CD8-positive, alpha-beta memory T cell (primary cell): ENCODE results near the gene TM4SF4. TPM values are rescaled to one million over a fixed set of nuclear protein-coding genes. Genes with fewer than 3 reads are reported as not detected.

Experiments used
- CTCF ChIA-PET: fragments of 350-600 bp; sonication (Branson Sonifier 250); formaldehyde crosslinking; loops from one replicate; lab custom pipeline; 2021; ENCODE audit warnings: antibody characterized with exemption; lab: Charles Lee
- POLR2A ChIA-PET: fragments of 350-600 bp; sonication (Branson Sonifier 250); formaldehyde crosslinking; loops from one replicate; lab custom pipeline; 2021; ENCODE audit warnings: antibody characterized with exemption; lab: Charles Lee
- DNase-seq, 5 donors: peaks; one replicate each; pipeline versions ENCODE4 v3.0.0 to v3.0.0-alpha.2; 2020 to 2022; ENCODE audit warnings: mixed read lengths in 1 of 5
- H3K27ac ChIP-seq: one replicate; pipeline ENCODE4 v1.7.0; 2013; ENCODE audit warnings: low read depth, mild to moderate bottlenecking, low read length, moderate library complexity
- H3K27me3 ChIP-seq: 2 replicates; pipeline ENCODE4 v1.7.0; 2013; ENCODE audit warnings: low read length, mild to moderate bottlenecking; ENCODE audit not compliant: insufficient read depth, poor library complexity, severe bottlenecking
- H3K36me3 ChIP-seq: 2 replicates; pipeline ENCODE4 v1.7.0; 2013; ENCODE audit warnings: mild to moderate bottlenecking, low read length, moderate library complexity; ENCODE audit not compliant: insufficient read depth
- H3K4me1 ChIP-seq: 2 replicates; pipeline ENCODE4 v1.7.0; 2013; ENCODE audit warnings: mild to moderate bottlenecking, low read length, moderate library complexity; ENCODE audit not compliant: insufficient read depth
- H3K4me3 ChIP-seq: 2 replicates; pipeline ENCODE4 v1.7.0; 2013; ENCODE audit warnings: mild to moderate bottlenecking, low read length
- H3K9me3 ChIP-seq: 2 replicates; pipeline ENCODE4 v1.7.0; 2013; ENCODE audit warnings: mild to moderate bottlenecking, low read length
- H3K27ac Mint-ChIP-seq, 8 donors: one replicate each; pipeline ENCODE4 v1.8.0; 2020 to 2021; ENCODE audit warnings: mixed read lengths in 8 of 8, mild to moderate bottlenecking in 6 of 8, inconsistent platforms in 3 of 8, moderate library complexity in 3 of 8
- H3K27me3 Mint-ChIP-seq, 2 donors: one replicate each; pipeline ENCODE4 v1.8.0; 2020 to 2021; ENCODE audit warnings: mixed read lengths in 2 of 2, mild to moderate bottlenecking in 1 of 2, moderate library complexity in 1 of 2
- H3K36me3 Mint-ChIP-seq, 3 donors: one replicate each; pipeline ENCODE4 v1.8.0; 2020 to 2021; ENCODE audit warnings: mixed read lengths in 3 of 3, inconsistent platforms in 1 of 3, mild to moderate bottlenecking in 1 of 3
- H3K4me1 Mint-ChIP-seq, 3 donors: one replicate each; pipeline ENCODE4 v1.8.0; 2020 to 2021; ENCODE audit warnings: mixed read lengths in 3 of 3, inconsistent platforms in 1 of 3, mild to moderate bottlenecking in 1 of 3
- H3K4me3 Mint-ChIP-seq, 7 donors: one replicate each; pipeline ENCODE4 v1.8.0; 2020 to 2021; ENCODE audit warnings: mixed read lengths in 7 of 7, mild to moderate bottlenecking in 6 of 7, moderate library complexity in 4 of 7, inconsistent platforms in 2 of 7
- H3K9me3 Mint-ChIP-seq, 5 donors: one replicate each; pipeline ENCODE4 v1.8.0; 2020 to 2022; ENCODE audit warnings: mixed read lengths in 5 of 5, mild to moderate bottlenecking in 3 of 5, moderate library complexity in 2 of 5, inconsistent platforms in 1 of 5
- polyA plus RNA-seq: library from polyadenylated mRNA; unstranded; fragments of 300-500 nt; fragmentation: Illumina TruSeq; gene quantifications from one replicate; pipeline ENCODE4 v1.2.3, GENCODE V29; 2021
- total RNA-seq, 2 experiments: library from RNA; stranded (reverse); gene quantifications; one replicate each; pipeline ENCODE4 v1.2.3, GENCODE V29; 2021

Gene TM4SF4
- total and polyA plus RNA-seq, 3 experiments from 2014 or later: not detected

GRCh38 chr3:149449182-149449581 lies 25.3 kb upstream of the TM4SF4 start:
- Mint-ChIP-seq H3K27ac (no peak overlapping the region), H3K36me3 (peaks cover 0 to 5% (median 0%) of the 10 kb centered on the region in 3 donors), H3K27me3 (peaks cover 3 to 20% of the 10 kb centered on the region in 2 donors), H3K4me1 (no peaks in the 10 kb centered on the region), H3K4me3 (no peak overlapping the region), H3K9me3 (peaks cover 8 to 16% (median 14%) of the 10 kb centered on the region in 5 donors)
- no peaks in the 10 kb centered on the region for H3K36me3 ChIP-seq
- H3K9me3 ChIP-seq: no peaks in the 10 kb centered on the region
- H3K4me3 ChIP-seq: no peak overlapping the region
- no peaks in the 10 kb centered on the region for H3K27me3 ChIP-seq
- ChIA-PET CTCF (no interaction called here), POLR2A (no interaction called here)
- DNase-seq: no peak
- no peak overlapping the region for H3K27ac ChIP-seq
- no peaks in the 10 kb centered on the region for H3K4me1 ChIP-seq

- H3K9me3 Mint-ChIP-seq: peaks cover 8 to 16% (median 14%) of the 10 kb centered on the region in 5 donors
- no peak overlapping the region for H3K4me3 Mint-ChIP-seq
- peaks cover 3 to 24% of the 10 kb centered on the region in 2 donors for H3K27me3 Mint-ChIP-seq
- peaks cover 0 to 5% (median 0%) of the 10 kb centered on the region in 3 donors for H3K36me3 Mint-ChIP-seq
- Histone ChIP-seq H3K36me3 (no peaks in the 10 kb centered on the region), H3K27me3 (no peaks in the 10 kb centered on the region), H3K4me1 (no peaks in the 10 kb centered on the region), H3K4me3 (no peak overlapping the region), H3K27ac (no peak overlapping the region), H3K9me3 (no peaks in the 10 kb centered on the region)
- H3K27ac Mint-ChIP-seq: no peak overlapping the region
- ChIA-PET CTCF (no interaction called here), POLR2A (no interaction called here)
- no peak for DNase-seq
- no peaks in the 10 kb centered on the region for H3K4me1 Mint-ChIP-seq
Observed at GRCh38 chr3:149449799-149450198, 24.7 kb upstream of the TM4SF4 start.

- H3K27me3 Mint-ChIP-seq: peaks cover 3 to 26% of the 10 kb centered on the region in 2 donors
- DNase-seq: no peak
- Histone ChIP-seq H3K4me3 (no peak overlapping the region), H3K36me3 (no peaks in the 10 kb centered on the region), H3K4me1 (no peaks in the 10 kb centered on the region), H3K27me3 (no peaks in the 10 kb centered on the region), H3K9me3 (no peaks in the 10 kb centered on the region), H3K27ac (no peak overlapping the region)
- no peak overlapping the region for H3K27ac Mint-ChIP-seq
- H3K9me3 Mint-ChIP-seq: peaks cover 8 to 16% (median 14%) of the 10 kb centered on the region in 5 donors
- H3K4me1 Mint-ChIP-seq: no peaks in the 10 kb centered on the region
- no peak overlapping the region for H3K4me3 Mint-ChIP-seq
- H3K36me3 Mint-ChIP-seq: peaks cover 0 to 5% (median 0%) of the 10 kb centered on the region in 3 donors
- ChIA-PET CTCF (no interaction called here), POLR2A (no interaction called here)
Observed at GRCh38 chr3:149450281-149450680, 24.2 kb upstream of the TM4SF4 start.

DNA sequence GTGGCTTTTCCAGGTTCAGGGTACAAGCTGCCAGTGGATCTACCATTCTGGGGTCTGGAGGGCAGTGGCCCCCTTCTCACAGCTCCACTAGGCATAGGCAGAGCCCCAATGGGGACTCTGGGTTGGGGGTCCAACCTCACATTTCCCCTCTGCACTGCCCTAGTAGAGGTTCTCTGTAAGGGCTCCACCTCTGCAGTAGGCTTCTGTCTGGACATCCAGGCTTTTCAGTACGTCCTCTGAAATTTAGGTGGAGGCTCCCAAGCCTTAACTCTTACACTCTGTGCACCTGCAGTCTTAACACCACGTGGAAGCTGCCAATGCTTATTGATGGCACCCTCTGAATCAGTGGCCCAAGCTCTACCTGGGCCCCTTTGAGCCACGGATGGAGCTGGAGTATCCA lies 22.5 kb upstream of the TM4SF4 start:
- H3K4me1 ChIP-seq: no peaks in the 10 kb centered on the region
- H3K36me3 ChIP-seq: no peaks in the 10 kb centered on the region
- peaks cover 6 to 34% of the 10 kb centered on the region in 2 donors for H3K27me3 Mint-ChIP-seq
- peaks cover 8 to 16% (median 14%) of the 10 kb centered on the region in 5 donors for H3K9me3 Mint-ChIP-seq
- no peak overlapping the region for H3K4me3 ChIP-seq
- no peak overlapping the region for H3K27ac Mint-ChIP-seq
- H3K4me1 Mint-ChIP-seq: no peaks in the 10 kb centered on the region
- DNase-seq: no peak
- POLR2A ChIA-PET: no interaction called here
- H3K36me3 Mint-ChIP-seq: peaks cover 0 to 5% (median 0%) of the 10 kb centered on the region in 3 donors
- H3K27me3 ChIP-seq: no peaks in the 10 kb centered on the region
- H3K9me3 ChIP-seq: no peaks in the 10 kb centered on the region
- no peak overlapping the region for H3K4me3 Mint-ChIP-seq
- no peak overlapping the region for H3K27ac ChIP-seq
- CTCF ChIA-PET: no interaction called here

GRCh38 chr3:149453140-149453805 lies 21.2 kb upstream of the TM4SF4 start:
- Mint-ChIP-seq H3K4me3 (no peak overlapping the region), H3K36me3 (peaks cover 0 to 5% (median 0%) of the 10 kb centered on the region in 3 donors), H3K4me1 (no peaks in the 10 kb centered on the region), H3K27me3 (peaks cover 6 to 34% of the 10 kb centered on the region in 2 donors), H3K9me3 (peaks cover 8 to 16% (median 15%) of the 10 kb centered on the region in 5 donors), H3K27ac (peak overlapping the region in 1 of 8 donors; percentile 16)
- POLR2A ChIA-PET: no interaction called here
- CTCF ChIA-PET: no interaction called here
- DNase-seq: no peak
- Histone ChIP-seq H3K9me3 (no peaks in the 10 kb centered on the region), H3K36me3 (no peaks in the 10 kb centered on the region), H3K4me1 (no peaks in the 10 kb centered on the region), H3K27ac (no peak overlapping the region), H3K27me3 (no peaks in the 10 kb centered on the region), H3K4me3 (no peak overlapping the region)

GRCh38 chr3:149454746-149455145 lies 19.8 kb upstream of the TM4SF4 start:
- Mint-ChIP-seq H3K36me3 (peaks cover 0 to 5% (median 0%) of the 10 kb centered on the region in 3 donors), H3K4me1 (no peaks in the 10 kb centered on the region), H3K27ac (no peak overlapping the region), H3K9me3 (peaks cover 8 to 15% (median 14%) of the 10 kb centered on the region in 5 donors), H3K4me3 (no peak overlapping the region), H3K27me3 (peaks cover 6 to 34% of the 10 kb centered on the region in 2 donors)
- H3K4me3 ChIP-seq: no peak overlapping the region
- no peaks in the 10 kb centered on the region for H3K9me3 ChIP-seq
- H3K27ac ChIP-seq: no peak overlapping the region
- CTCF ChIA-PET: no interaction called here
- H3K27me3 ChIP-seq: no peaks in the 10 kb centered on the region
- no peaks in the 10 kb centered on the region for H3K36me3 ChIP-seq
- no peaks in the 10 kb centered on the region for H3K4me1 ChIP-seq
- POLR2A ChIA-PET: no interaction called here
- no peak for DNase-seq

- Histone ChIP-seq H3K4me3 (no peak overlapping the region), H3K4me1 (no peaks in the 10 kb centered on the region), H3K27ac (no peak overlapping the region), H3K36me3 (no peaks in the 10 kb centered on the region), H3K9me3 (no peaks in the 10 kb centered on the region), H3K27me3 (no peaks in the 10 kb centered on the region)
- ChIA-PET POLR2A (no interaction called here), CTCF (no interaction called here)
- Mint-ChIP-seq H3K27me3 (peaks cover 6 to 28% of the 10 kb centered on the region in 2 donors), H3K9me3 (peaks cover 8 to 15% (median 14%) of the 10 kb centered on the region in 5 donors), H3K4me1 (no peaks in the 10 kb centered on the region), H3K36me3 (peaks cover 0 to 5% (median 0%) of the 10 kb centered on the region in 3 donors), H3K4me3 (no peak overlapping the region), H3K27ac (no peak overlapping the region)
- DNase-seq: no peak
Observed at GRCh38 chr3:149455366-149455765, 19.1 kb upstream of the TM4SF4 start.

- Mint-ChIP-seq H3K9me3 (peaks cover 8 to 15% (median 11%) of the 10 kb centered on the region in 5 donors), H3K27ac (no peak overlapping the region), H3K4me3 (no peak overlapping the region), H3K36me3 (peaks cover 0 to 5% (median 0%) of the 10 kb centered on the region in 3 donors), H3K27me3 (peaks cover 5 to 24% of the 10 kb centered on the region in 2 donors), H3K4me1 (no peaks in the 10 kb centered on the region)
- H3K27ac ChIP-seq: no peak overlapping the region
- DNase-seq: no peak
- no peaks in the 10 kb centered on the region for H3K9me3 ChIP-seq
- H3K36me3 ChIP-seq: no peaks in the 10 kb centered on the region
- CTCF ChIA-PET: no interaction called here
- H3K27me3 ChIP-seq: no peaks in the 10 kb centered on the region
- no peak overlapping the region for H3K4me3 ChIP-seq
- no peaks in the 10 kb centered on the region for H3K4me1 ChIP-seq
- POLR2A ChIA-PET: no interaction called here
Observed at GRCh38 chr3:149455989-149456388, 18.5 kb upstream of the TM4SF4 start.
